ENCODE data around the gene CCL8. TPM values are rescaled to one million over a fixed set of nuclear protein-coding genes. Genes with fewer than 3 reads are reported as not detected.

CCL8 gene
- total and polyA plus RNA-seq, 10 of the 15 experiments (the other 5 are each of a cell fraction or from before 2014, with no cell fraction given) = not detected

GRCh38 chr17:34364751-34365150, 45.5 kb downstream of the CCL8 start (continued):
- TF ChIP-seq ZNF687 (IDR thresholded peaks at IDR 0.05) = no peak
- no peak for TF ChIP-seq CBX5 (IDR thresholded peaks at IDR 0.05; ENCODE audit: low read depth)
- TF ChIP-seq RELA (IDR thresholded peaks at IDR 0.05; ENCODE audit: borderline replicate concordance, partially characterized antibody) = no peak

- H3K27me3 ChIP-seq (replicated peaks in 1 of 2; ENCODE audit: control insufficient read depth in 2 of 2, insufficient read depth in 2 of 2, low read length in 1 of 2) = peaks cover 2 to 18% of the 10 kb centered on the region in 2 experiments
- H2AFZ ChIP-seq (ENCODE audit: control insufficient read depth, low read depth, low read length) = no peak overlapping the region
- TF ChIP-seq BMI1 (IDR thresholded peaks at IDR 0.05; ENCODE audit: borderline replicate concordance) (no peak), TARDBP (IDR thresholded peaks at IDR 0.05; ENCODE audit: borderline replicate concordance) (no peak), SMAD5 (IDR thresholded peaks at IDR 0.05; ENCODE audit: low read depth) (no peak)
- RAD21 ChIA-PET (ENCODE audit: unreplicated experiment) = interaction anchor here (1.2 kb wide), 1 partner anchor 17 kb away, joined by 3 read pairs; no protein-coding TSS in a partner anchor
- H3K9me3 ChIP-seq (replicated peaks; ENCODE audit: control insufficient read depth, insufficient read depth, low read length) = no peaks in the 10 kb centered on the region
- ATAC-seq = peak; percentile 13; the same call in 1 of the 3 replicates
- H3K36me3 ChIP-seq (ENCODE audit: control insufficient read depth in 2 of 2, insufficient read depth in 2 of 2, low read length in 1 of 2) = no peaks in the 10 kb centered on the region
- H3K27ac ChIP-seq (ENCODE audit: control insufficient read depth, insufficient read depth) = no peak overlapping the region
- in situ Hi-C loops (cut with MboI) = no loop called here
- H4K20me1 ChIP-seq (ENCODE audit: control insufficient read depth, insufficient read depth) = no peaks in the 10 kb centered on the region
- no peaks in the 10 kb centered on the region for H3K79me2 ChIP-seq (ENCODE audit: control insufficient read depth, insufficient read depth, low read length)
- WGBS (ENCODE audit: insufficient coverage, insufficient replicate concordance, low lambda C conversion rate, missing lambda C conversion rate) = 5% methylated on average over 2 of the region's 2 CpGs
- H3K4me3 ChIP-seq = no peak overlapping the region
- SMC1A ChIA-PET (ENCODE audit: uncharacterized antibody, unreplicated experiment) = interaction anchor here (1.0 to 2.1 kb wide), 4 partner anchors 18 to 22 kb away, joined by 3 to 6 read pairs (median 4); no protein-coding TSS in a partner anchor
- intact Hi-C loops (cut with micrococcal nuclease; ENCODE audit: unreplicated experiment) = no loop called here
- H3K4me2 ChIP-seq (ENCODE audit: control insufficient read depth, insufficient read depth) = no peak overlapping the region
- H3K9ac ChIP-seq (ENCODE audit: control insufficient read depth, insufficient read depth, low read length) = no peak overlapping the region
- no peak for DNase-seq (ENCODE audit: low read depth, low spot score)
- no TSS peak for BruUV-seq (replicated peaks)
- no peak for FAIRE-seq
- H3K4me1 ChIP-seq (ENCODE audit: control insufficient read depth, insufficient read depth, low read length) = peaks cover 5% of the 10 kb centered on the region
- POLR2A ChIA-PET = no interaction called here
- CTCF ChIA-PET = interaction anchor here (1.5 to 8.8 kb wide), 2 partner anchors 12 to 163 kb away, joined by 5 to 264 read pairs; no protein-coding TSS in a partner anchor
Measured at GRCh38 chr17:34365340-34365739, 46.1 kb downstream of the CCL8 start.
